ENCODE results near the gene BAK1. TPM values are rescaled to one million over a fixed set of nuclear protein-coding genes. Genes with fewer than 3 reads are reported as not detected.
A peak's percentile ranks its signal among the peaks of the same experiment; 100 is the strongest.

BAK1 gene
- total and polyA plus RNA-seq, 2 of the 13 experiments (the other 11 are each of a cell fraction or from before 2014, with no cell fraction given): 15.0 to 23.8 TPM

DNA sequence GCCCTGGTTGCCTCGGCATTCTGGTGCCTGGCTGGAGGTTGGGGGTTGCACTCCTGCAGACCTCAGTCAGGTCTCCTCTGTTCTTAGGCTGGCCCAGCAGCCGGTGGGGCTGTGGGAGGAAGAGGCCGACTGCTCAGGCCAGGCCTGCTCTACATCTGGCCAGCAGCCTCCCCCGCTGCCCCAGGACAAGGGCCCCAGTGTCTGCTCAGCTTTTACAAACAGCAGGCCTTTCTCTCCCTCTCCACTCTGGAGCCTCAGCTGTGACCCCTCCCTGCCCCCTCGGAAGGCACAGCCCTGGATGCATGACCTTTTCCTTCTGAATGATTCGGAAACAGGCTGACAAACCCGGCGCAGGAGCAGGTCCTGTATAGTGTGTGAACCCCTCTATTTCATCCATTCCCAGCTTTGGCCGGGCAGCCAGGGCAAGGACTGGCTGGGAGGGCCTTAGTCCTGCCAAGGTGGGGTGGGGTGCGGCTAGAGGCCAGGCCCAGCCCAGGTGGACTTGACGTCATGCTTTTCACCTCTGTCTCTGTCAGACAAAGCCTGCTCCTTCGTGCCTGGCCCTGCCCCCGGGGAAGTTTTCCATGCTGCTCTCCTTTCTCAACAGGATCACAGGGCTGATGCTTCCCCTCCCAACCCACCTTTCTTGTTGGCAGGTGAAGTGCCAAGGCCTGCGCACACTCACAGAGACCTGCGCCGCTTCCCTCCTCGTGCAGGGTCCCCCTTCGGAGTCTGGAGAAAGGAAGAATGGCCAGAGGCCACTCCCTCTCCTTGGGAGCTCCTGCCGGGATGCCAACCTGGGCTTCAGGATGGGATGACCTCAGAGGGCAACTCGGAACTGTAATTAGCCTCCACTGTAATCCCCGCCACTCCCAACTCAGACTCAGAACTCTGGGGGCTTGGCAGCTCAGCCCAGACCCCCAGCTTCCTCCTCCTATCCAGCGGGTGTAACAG, 31.0 kb upstream of the BAK1 start (continued):
- TF ChIP-seq, protein P1, sequence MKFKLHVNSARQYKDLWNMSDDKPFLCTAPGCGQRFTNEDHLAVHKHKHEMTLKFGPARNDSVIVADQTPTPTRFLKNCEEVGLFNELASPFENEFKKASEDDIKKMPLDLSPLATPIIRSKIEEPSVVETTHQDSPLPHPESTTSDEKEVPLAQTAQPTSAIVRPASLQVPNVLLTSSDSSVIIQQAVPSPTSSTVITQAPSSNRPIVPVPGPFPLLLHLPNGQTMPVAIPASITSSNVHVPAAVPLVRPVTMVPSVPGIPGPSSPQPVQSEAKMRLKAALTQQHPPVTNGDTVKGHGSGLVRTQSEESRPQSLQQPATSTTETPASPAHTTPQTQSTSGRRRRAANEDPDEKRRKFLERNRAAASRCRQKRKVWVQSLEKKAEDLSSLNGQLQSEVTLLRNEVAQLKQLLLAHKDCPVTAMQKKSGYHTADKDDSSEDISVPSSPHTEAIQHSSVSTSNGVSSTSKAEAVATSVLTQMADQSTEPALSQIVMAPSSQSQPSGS (CRISPR knock-in tag; IDR thresholded peaks at IDR 0.05): no peak
- TF ChIP-seq ZNF431 (CRISPR knock-in tag; IDR thresholded peaks at IDR 0.05; ENCODE audit: borderline replicate concordance, low read depth) (no peak), ZNF263 (CRISPR knock-in tag; IDR thresholded peaks at IDR 0.05) (no peak), ZEB1 (IDR thresholded peaks at IDR 0.05; ENCODE audit: insufficient replicate concordance, low read depth) (no peak), GABPB1 (CRISPR knock-in tag; IDR thresholded peaks at IDR 0.05) (peak; percentile 42; the same call in 1 of the 2 replicates), KDM5B (CRISPR knock-in tag; IDR thresholded peaks at IDR 0.05; ENCODE audit: borderline replicate concordance) (peak; percentile 51; the same call in 1 of the 2 replicates), ZBTB20 (CRISPR knock-in tag; IDR thresholded peaks at IDR 0.05; ENCODE audit: borderline replicate concordance, low read depth) (no peak), ZNF350 (CRISPR knock-in tag; IDR thresholded peaks at IDR 0.05; ENCODE audit: borderline replicate concordance, low read depth) (no peak; the same call in 1 of the 2 replicates), ZBTB7B (CRISPR knock-in tag; IDR thresholded peaks at IDR 0.05) (peak; percentile 62; the same call in 1 of the 2 replicates), NFE2L2 (IDR thresholded peaks at IDR 0.05; ENCODE audit: low read length) (no peak), MXI1 (IDR thresholded peaks at IDR 0.05; ENCODE audit: borderline replicate concordance, low read depth, low read length) (no peak), ZNF883 (CRISPR knock-in tag; IDR thresholded peaks at IDR 0.05; ENCODE audit: not compliant biosample characterization) (no peak), RARA (CRISPR knock-in tag; IDR thresholded peaks at IDR 0.05) (peak; percentile 68; the same call in 1 of the 2 replicates), NFRKB (IDR thresholded peaks at IDR 0.05) (no peak), ZNF264 (CRISPR knock-in tag; IDR thresholded peaks at IDR 0.05) (no peak), HNRNPLL (IDR thresholded peaks at IDR 0.05; ENCODE audit: low read depth, low read length, poor library complexity, severe bottlenecking) (peak; percentile 46), HIVEP1 (CRISPR knock-in tag; IDR thresholded peaks at IDR 0.05) (no peak), POGZ (CRISPR knock-in tag; IDR thresholded peaks at IDR 0.05) (0 out of 2 replicates have a peak, but pooled peaks have one; percentile 22), NR2F6 (IDR thresholded peaks at IDR 0.05) (peak; percentile 76), NR2F6 (CRISPR knock-in tag; IDR thresholded peaks at IDR 0.05) (peak; percentile 69)
- TF ChIP-seq, protein P2, sequence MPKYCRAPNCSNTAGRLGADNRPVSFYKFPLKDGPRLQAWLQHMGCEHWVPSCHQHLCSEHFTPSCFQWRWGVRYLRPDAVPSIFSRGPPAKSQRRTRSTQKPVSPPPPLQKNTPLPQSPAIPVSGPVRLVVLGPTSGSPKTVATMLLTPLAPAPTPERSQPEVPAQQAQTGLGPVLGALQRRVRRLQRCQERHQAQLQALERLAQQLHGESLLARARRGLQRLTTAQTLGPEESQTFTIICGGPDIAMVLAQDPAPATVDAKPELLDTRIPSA (CRISPR knock-in tag; IDR thresholded peaks at IDR 0.05; ENCODE audit: borderline replicate concordance): no peak
- TF ChIP-seq, protein P3, sequence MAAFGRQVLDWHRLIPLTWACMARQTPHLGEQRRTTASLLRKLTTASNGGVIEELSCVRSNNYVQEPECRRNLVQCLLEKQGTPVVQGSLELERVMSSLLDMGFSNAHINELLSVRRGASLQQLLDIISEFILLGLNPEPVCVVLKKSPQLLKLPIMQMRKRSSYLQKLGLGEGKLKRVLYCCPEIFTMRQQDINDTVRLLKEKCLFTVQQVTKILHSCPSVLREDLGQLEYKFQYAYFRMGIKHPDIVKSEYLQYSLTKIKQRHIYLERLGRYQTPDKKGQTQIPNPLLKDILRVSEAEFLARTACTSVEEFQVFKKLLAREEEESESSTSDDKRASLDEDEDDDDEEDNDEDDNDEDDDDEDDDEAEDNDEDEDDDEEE (CRISPR knock-in tag; IDR thresholded peaks at IDR 0.05): no peak
- TF ChIP-seq, protein P4, sequence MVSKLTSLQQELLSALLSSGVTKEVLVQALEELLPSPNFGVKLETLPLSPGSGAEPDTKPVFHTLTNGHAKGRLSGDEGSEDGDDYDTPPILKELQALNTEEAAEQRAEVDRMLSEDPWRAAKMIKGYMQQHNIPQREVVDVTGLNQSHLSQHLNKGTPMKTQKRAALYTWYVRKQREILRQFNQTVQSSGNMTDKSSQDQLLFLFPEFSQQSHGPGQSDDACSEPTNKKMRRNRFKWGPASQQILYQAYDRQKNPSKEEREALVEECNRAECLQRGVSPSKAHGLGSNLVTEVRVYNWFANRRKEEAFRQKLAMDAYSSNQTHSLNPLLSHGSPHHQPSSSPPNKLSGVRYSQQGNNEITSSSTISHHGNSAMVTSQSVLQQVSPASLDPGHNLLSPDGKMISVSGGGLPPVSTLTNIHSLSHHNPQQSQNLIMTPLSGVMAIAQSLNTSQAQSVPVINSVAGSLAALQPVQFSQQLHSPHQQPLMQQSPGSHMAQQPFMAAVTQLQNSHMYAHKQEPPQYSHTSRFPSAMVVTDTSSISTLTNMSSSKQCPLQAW (CRISPR knock-in tag; IDR thresholded peaks at IDR 0.05): no peak
- TF ChIP-seq, protein P5, sequence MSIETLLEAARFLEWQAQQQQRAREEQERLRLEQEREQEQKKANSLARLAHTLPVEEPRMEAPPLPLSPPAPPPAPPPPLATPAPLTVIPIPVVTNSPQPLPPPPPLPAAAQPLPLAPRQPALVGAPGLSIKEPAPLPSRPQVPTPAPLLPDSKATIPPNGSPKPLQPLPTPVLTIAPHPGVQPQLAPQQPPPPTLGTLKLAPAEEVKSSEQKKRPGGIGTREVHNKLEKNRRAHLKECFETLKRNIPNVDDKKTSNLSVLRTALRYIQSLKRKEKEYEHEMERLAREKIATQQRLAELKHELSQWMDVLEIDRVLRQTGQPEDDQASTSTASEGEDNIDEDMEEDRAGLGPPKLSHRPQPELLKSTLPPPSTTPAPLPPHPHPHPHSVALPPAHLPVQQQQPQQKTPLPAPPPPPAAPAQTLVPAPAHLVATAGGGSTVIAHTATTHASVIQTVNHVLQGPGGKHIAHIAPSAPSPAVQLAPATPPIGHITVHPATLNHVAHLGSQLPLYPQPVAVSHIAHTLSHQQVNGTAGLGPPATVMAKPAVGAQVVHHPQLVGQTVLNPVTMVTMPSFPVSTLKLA (IDR thresholded peaks at IDR 0.05): no peak

All from HepG2 (cell line).